ENCODE data around the gene CTNND2.

CTNND2 gene

GRCh38 chr5:11387382-11387781 lies 516.9 kb downstream of the CTNND2 start:
- no peaks in the 10 kb centered on the region for H3K4me1 ChIP-seq
- H3K36me3 ChIP-seq, result no peaks in the 10 kb centered on the region
- H3K4me3 ChIP-seq (ENCODE audit: low read depth, low read length), result no peak overlapping the region
- DNase-seq, result no peak
- TF ChIP-seq CTCF (IDR thresholded peaks at IDR 0.05; ENCODE audit: low read depth, low read length), result no peak
- peaks cover 26% of the 10 kb centered on the region for H3K27me3 ChIP-seq
- H3K9me3 ChIP-seq, result no peaks in the 10 kb centered on the region

GRCh38 chr5:11386398-11386797 lies 517.8 kb downstream of the CTNND2 start:
- no peaks in the 10 kb centered on the region for H3K36me3 ChIP-seq
- H3K4me3 ChIP-seq (ENCODE audit: low read depth, low read length), result no peak overlapping the region
- no peaks in the 10 kb centered on the region for H3K9me3 ChIP-seq
- peaks cover 26% of the 10 kb centered on the region for H3K27me3 ChIP-seq
- DNase-seq, result no peak
- no peak for TF ChIP-seq CTCF (IDR thresholded peaks at IDR 0.05; ENCODE audit: low read depth, low read length)
- no peaks in the 10 kb centered on the region for H3K4me1 ChIP-seq

GRCh38 chr5:11385901-11386293 lies 518.3 kb downstream of the CTNND2 start:
- Histone ChIP-seq H3K4me3 (ENCODE audit: low read depth, low read length) (no peak overlapping the region), H3K27me3 (peaks cover 26% of the 10 kb centered on the region), H3K36me3 (no peaks in the 10 kb centered on the region), H3K4me1 (no peaks in the 10 kb centered on the region), H3K9me3 (no peaks in the 10 kb centered on the region)
- TF ChIP-seq CTCF (IDR thresholded peaks at IDR 0.05; ENCODE audit: low read depth, low read length), result no peak
- DNase-seq, result no peak

GRCh38 chr5:11385251-11385900 lies 518.9 kb downstream of the CTNND2 start:
- Histone ChIP-seq H3K27me3 (peaks cover 26% of the 10 kb centered on the region), H3K4me1 (no peaks in the 10 kb centered on the region), H3K9me3 (no peaks in the 10 kb centered on the region), H3K36me3 (no peaks in the 10 kb centered on the region), H3K4me3 (ENCODE audit: low read depth, low read length) (no peak overlapping the region)
- TF ChIP-seq CTCF (IDR thresholded peaks at IDR 0.05; ENCODE audit: low read depth, low read length), result no peak
- no peak for DNase-seq

- peaks cover 26% of the 10 kb centered on the region for H3K27me3 ChIP-seq
- H3K9me3 ChIP-seq, result no peaks in the 10 kb centered on the region
- no peak for TF ChIP-seq CTCF (IDR thresholded peaks at IDR 0.05; ENCODE audit: low read depth, low read length)
- no peak overlapping the region for H3K4me3 ChIP-seq (ENCODE audit: low read depth, low read length)
- H3K36me3 ChIP-seq, result no peaks in the 10 kb centered on the region
- no peak for DNase-seq
- no peaks in the 10 kb centered on the region for H3K4me1 ChIP-seq
Measured at GRCh38 chr5:11384441-11385250, 519.6 kb downstream of the CTNND2 start.

- TF ChIP-seq CTCF (IDR thresholded peaks at IDR 0.05; ENCODE audit: low read depth, low read length), result no peak
- H3K27me3 ChIP-seq, result peaks cover 26% of the 10 kb centered on the region
Measured at GRCh38 chr5:11383506-11384095, 520.6 kb downstream of the CTNND2 start.

More at GRCh38 chr5:11383506-11384095, 520.6 kb downstream of the CTNND2 start:
- H3K4me3 ChIP-seq (ENCODE audit: low read depth, low read length), result no peak overlapping the region
- H3K36me3 ChIP-seq, result no peaks in the 10 kb centered on the region
- no peaks in the 10 kb centered on the region for H3K4me1 ChIP-seq
- no peak for DNase-seq
- H3K9me3 ChIP-seq, result no peaks in the 10 kb centered on the region
